ENCODE data around the gene CAMTA1.

DNA sequence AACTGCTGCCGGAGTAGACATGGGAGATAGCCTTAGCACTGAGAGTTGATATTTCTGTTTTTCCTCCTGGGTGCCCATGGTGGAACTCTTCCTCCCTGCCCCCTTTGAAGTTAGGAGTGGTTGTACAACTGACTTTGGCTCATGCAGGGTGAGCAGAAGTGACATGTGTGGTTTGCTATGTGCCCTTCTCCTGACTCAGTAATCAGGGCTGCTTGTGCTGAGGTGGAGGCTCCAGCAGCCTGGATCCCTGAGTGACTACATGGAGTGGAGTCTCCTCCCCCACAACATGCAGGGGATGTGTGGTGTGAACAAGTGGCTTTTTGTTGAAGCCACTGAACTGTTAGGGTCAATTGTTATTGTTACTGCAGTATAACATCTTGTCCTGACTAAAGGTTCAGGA lies 261.6 kb downstream of the CAMTA1 start:
- TF ChIP-seq EZH2 (IDR thresholded peaks at IDR 0.05; ENCODE audit: insufficient read depth, low read length) = no peak
- TF ChIP-seq, protein P1, sequence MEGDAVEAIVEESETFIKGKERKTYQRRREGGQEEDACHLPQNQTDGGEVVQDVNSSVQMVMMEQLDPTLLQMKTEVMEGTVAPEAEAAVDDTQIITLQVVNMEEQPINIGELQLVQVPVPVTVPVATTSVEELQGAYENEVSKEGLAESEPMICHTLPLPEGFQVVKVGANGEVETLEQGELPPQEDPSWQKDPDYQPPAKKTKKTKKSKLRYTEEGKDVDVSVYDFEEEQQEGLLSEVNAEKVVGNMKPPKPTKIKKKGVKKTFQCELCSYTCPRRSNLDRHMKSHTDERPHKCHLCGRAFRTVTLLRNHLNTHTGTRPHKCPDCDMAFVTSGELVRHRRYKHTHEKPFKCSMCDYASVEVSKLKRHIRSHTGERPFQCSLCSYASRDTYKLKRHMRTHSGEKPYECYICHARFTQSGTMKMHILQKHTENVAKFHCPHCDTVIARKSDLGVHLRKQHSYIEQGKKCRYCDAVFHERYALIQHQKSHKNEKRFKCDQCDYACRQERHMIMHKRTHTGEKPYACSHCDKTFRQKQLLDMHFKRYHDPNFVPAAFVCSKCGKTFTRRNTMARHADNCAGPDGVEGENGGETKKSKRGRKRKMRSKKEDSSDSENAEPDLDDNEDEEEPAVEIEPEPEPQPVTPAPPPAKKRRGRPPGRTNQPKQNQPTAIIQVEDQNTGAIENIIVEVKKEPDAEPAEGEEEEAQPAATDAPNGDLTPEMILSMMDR (IDR thresholded peaks at IDR 0.05; ENCODE audit: insufficient read depth, low read depth, low read length) = no peak

All from astrocyte (in vitro differentiated cells and primary cell).